SK-N-SH (cell line): ENCODE data around the gene CHDH. TPM values are rescaled to one million over a fixed set of nuclear protein-coding genes. Genes with fewer than 3 reads are reported as not detected.

Experiments used
- CTCF ChIA-PET: fragments of 300-600, 350-600 bp; formaldehyde crosslinking; extraction: SDS; loops from one replicate; lab custom pipeline; 2021; lab: Yijun Ruan, JAX
- POLR2A ChIA-PET: fragments of 350-600 bp; sonication (Branson Sonifier 250); formaldehyde crosslinking; extraction: SDS; loops from one replicate; lab custom pipeline; 2020; ENCODE audit warnings: antibody characterized with exemption, inconsistent platforms; lab: Yijun Ruan, JAX
- DNase-seq: peaks from one replicate; pipeline ENCODE4 v3.0.0; 2012
- H2AFZ ChIP-seq: fragments of 200-600 bp; sonication (generic); 2 replicates; pipeline ENCODE4 v1.8.1; 2016; ENCODE audit warnings: antibody characterized with exemption, mild to moderate bottlenecking, low read depth
- H3F3A ChIP-seq: fragments of 200-600 bp; sonication (generic); replicated peaks from 2 replicates; pipeline ENCODE3; 2016; ENCODE audit warnings: antibody characterized with exemption, mild to moderate bottlenecking; ENCODE audit not compliant: insufficient read depth
- H3K27ac ChIP-seq, 2 experiments: fragments of 200-500 bp in 1 of 2; fragments of 200-600 bp in 1 of 2; sonication (Bioruptor generic) in 1 of 2; sonication (generic), shearing (Covaris generic) in 1 of 2; 2 replicates each; pipeline versions ENCODE4 v1.5.1 to v1.6.1; 2014 to 2016; ENCODE audit warnings: low read depth in 2 of 2, inconsistent platforms in 1 of 2, low read length in 1 of 2, mild to moderate bottlenecking in 1 of 2, mixed read lengths in 1 of 2
- H3K27me3 ChIP-seq: fragments of 200-600 bp; sonication (generic), shearing (Covaris generic); 2 replicates; pipeline ENCODE4 v1.6.1; 2016; ENCODE audit warnings: mixed run types; ENCODE audit not compliant: insufficient read depth
- H3K36me3 ChIP-seq, 2 experiments: fragments of 200-500 bp in 1 of 2; fragments of 200-600 bp in 1 of 2; sonication (Bioruptor generic) in 1 of 2; sonication (generic) in 1 of 2; replicated peaks in 1 of 2; 2 replicates each; pipeline versions ENCODE3 to v1.5.1; 2014 to 2016; ENCODE audit warnings: low read length in 1 of 2, mild to moderate bottlenecking in 1 of 2; ENCODE audit not compliant: insufficient read depth in 2 of 2, control insufficient read depth in 1 of 2
- H3K4me1 ChIP-seq, 2 experiments: fragments of 200-500 bp in 1 of 2; fragments of 200-600 bp in 1 of 2; sonication (Bioruptor generic) in 1 of 2; sonication (generic), shearing (Covaris generic) in 1 of 2; 2 replicates each; pipeline versions ENCODE4 v1.5.1 to v1.6.1; 2014 to 2016; ENCODE audit warnings: low read depth in 1 of 2, low read length in 1 of 2, mixed run types in 1 of 2; ENCODE audit not compliant: insufficient read depth in 2 of 2, control insufficient read depth in 1 of 2
- H3K4me2 ChIP-seq: fragments of 200-600 bp; sonication (generic), shearing (Covaris generic); 2 replicates; pipeline ENCODE4 v1.6.1; 2017; ENCODE audit warnings: mixed run types
- H3K4me3 ChIP-seq, 2 experiments: fragments of 200-500 bp in 1 of 2; fragments of 200-600 bp in 1 of 2; sonication (Bioruptor generic) in 1 of 2; sonication (generic), shearing (Covaris generic) in 1 of 2; 2 replicates each; pipeline versions ENCODE4 v1.5.1 to v1.8.1; 2014 to 2016; ENCODE audit warnings: low read depth in 2 of 2, inconsistent platforms in 1 of 2, low read length in 1 of 2, mild to moderate bottlenecking in 1 of 2, mixed read lengths in 1 of 2, moderate library complexity in 1 of 2
- H3K79me2 ChIP-seq: fragments of 200-600 bp; sonication (generic); 2 replicates; pipeline ENCODE4 v1.8.1; 2017; ENCODE audit warnings: mild to moderate bottlenecking; ENCODE audit not compliant: insufficient read depth
- H3K9ac ChIP-seq: fragments of 200-600 bp; sonication (generic); 2 replicates; pipeline ENCODE4 v1.6.1; 2017; ENCODE audit warnings: mixed run types
- H3K9me2 ChIP-seq: fragments of 200-600 bp; sonication (generic); 2 replicates; pipeline ENCODE4 v1.6.1; 2017; ENCODE audit warnings: mixed run types
- H3K9me3 ChIP-seq: fragments of 200-600 bp; sonication (generic); 2 replicates; pipeline ENCODE4 v1.6.1; 2017; ENCODE audit warnings: mixed run types, mild to moderate bottlenecking, moderate library complexity
- H4K20me1 ChIP-seq: fragments of 200-600 bp; sonication (generic); 2 replicates; pipeline ENCODE4 v1.6.1; 2017; ENCODE audit warnings: mild to moderate bottlenecking, mixed run types; ENCODE audit not compliant: insufficient read depth
- GABPA ChIP-seq: IDR thresholded peaks from 2 replicates; pipeline ENCODE4 v1.4.0; 2012; ENCODE audit warnings: low read depth, mild to moderate bottlenecking
- JUND ChIP-seq: IDR thresholded peaks from 2 replicates; pipeline ENCODE4 v1.4.0; 2012
- MXI1 ChIP-seq: IDR thresholded peaks from 2 replicates; pipeline ENCODE4 v1.6.1; 2012; ENCODE audit warnings: mild to moderate bottlenecking, low read depth, low read length, improper control_type of control experiment
- NFIC ChIP-seq: IDR thresholded peaks from 2 replicates; pipeline ENCODE4 v1.4.0; 2012; ENCODE audit warnings: borderline replicate concordance
- RAD21 ChIP-seq: IDR thresholded peaks from 2 replicates; pipeline ENCODE4 v1.6.1; 2012; ENCODE audit warnings: mild to moderate bottlenecking, low read length
- SIN3A ChIP-seq: IDR thresholded peaks from 2 replicates; pipeline ENCODE4 v1.6.1; 2012; ENCODE audit warnings: low read depth, mild to moderate bottlenecking, low read length, moderate library complexity, borderline replicate concordance
- TAF1 ChIP-seq: IDR thresholded peaks from 2 replicates; pipeline ENCODE4 v1.6.1; 2012; ENCODE audit warnings: low read depth, mild to moderate bottlenecking, low read length, moderate library complexity, borderline replicate concordance
- TEAD4 ChIP-seq: IDR thresholded peaks from 2 replicates; pipeline ENCODE4 v1.4.0; 2012; ENCODE audit warnings: mild to moderate bottlenecking, borderline replicate concordance; ENCODE audit not compliant: insufficient read depth
- YY1 ChIP-seq: IDR thresholded peaks from 2 replicates; pipeline ENCODE4 v1.4.0; 2012; ENCODE audit warnings: low read depth, mild to moderate bottlenecking
- WGBS: methylation state at CpG from one replicate; pipeline ENCODE4 v1.1.6; 2017; ENCODE audit warnings: low lambda C conversion rate; 5-methylcytosine and 5-hydroxymethylcytosine counted together
- polyA plus RNA-seq, 3 experiments: library from polyadenylated mRNA; depleted of rRNA; stranded (reverse); fragments of >200 nt; gene quantifications; 2 replicates each; pipeline ENCODE4 v1.2.3, GENCODE V29; 2012
- TF ChIP-seq, protein P1 (sequence below): fragments of 200-600 bp; sonication (generic); IDR thresholded peaks from 2 replicates; pipeline ENCODE4 v1.6.1; 2017; ENCODE audit warnings: antibody characterized with exemption, mild to moderate bottlenecking, moderate library complexity
- TF ChIP-seq, protein P2 (sequence below): IDR thresholded peaks from 2 replicates; pipeline ENCODE4 v1.6.1; 2012; ENCODE audit warnings: mild to moderate bottlenecking, low read depth, low read length, moderate library complexity
- TF ChIP-seq, protein P3 (sequence below): fragments of 150-350 bp; IDR thresholded peaks from 2 replicates; pipeline ENCODE4 v1.6.1; 2016; ENCODE audit warnings: mild to moderate bottlenecking, low read depth, low read length

The CHDH gene
- polyA plus RNA-seq, 1 of the 3 experiments (the other 2 are of a cell fraction) = 0.33 TPM

DNA sequence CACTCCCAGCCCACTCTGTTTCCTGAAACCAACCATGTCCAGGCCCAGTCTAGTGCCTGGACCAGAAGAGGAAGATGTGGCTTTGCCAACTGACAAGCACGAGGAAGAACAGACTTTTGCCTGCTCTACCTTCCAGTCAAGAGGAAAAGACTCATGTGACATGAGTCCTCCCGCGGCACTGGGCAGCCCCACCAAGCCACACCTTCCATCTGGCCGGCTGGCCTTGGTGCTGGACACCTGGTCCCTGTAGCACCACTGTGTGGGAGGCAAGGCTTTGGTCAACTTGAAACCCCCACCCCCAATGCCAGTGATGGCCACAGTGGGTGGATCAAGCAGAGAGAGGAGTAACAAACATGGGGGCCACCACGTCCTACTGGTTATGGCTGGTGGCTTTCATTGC is 12.5 kb downstream of the CHDH start:
- Histone ChIP-seq H3K4me1 (peaks cover 0 to 7% of the 10 kb centered on the region in 2 experiments; a peak in 1 of 4 replicates), H3K9me3 (no peaks in the 10 kb centered on the region), H3K9ac (no peak overlapping the region), H2AFZ (no peak overlapping the region), H3K27me3 (no peaks in the 10 kb centered on the region), H3F3A (no peaks in the 10 kb centered on the region), H3K36me3 (no peaks in the 10 kb centered on the region), H3K4me3 (no peak overlapping the region), H3K79me2 (no peaks in the 10 kb centered on the region), H3K4me2 (no peak overlapping the region), H4K20me1 (no peaks in the 10 kb centered on the region), H3K27ac (no peak overlapping the region), H3K9me2 (no peaks in the 10 kb centered on the region)
- TF ChIP-seq, protein P1, sequence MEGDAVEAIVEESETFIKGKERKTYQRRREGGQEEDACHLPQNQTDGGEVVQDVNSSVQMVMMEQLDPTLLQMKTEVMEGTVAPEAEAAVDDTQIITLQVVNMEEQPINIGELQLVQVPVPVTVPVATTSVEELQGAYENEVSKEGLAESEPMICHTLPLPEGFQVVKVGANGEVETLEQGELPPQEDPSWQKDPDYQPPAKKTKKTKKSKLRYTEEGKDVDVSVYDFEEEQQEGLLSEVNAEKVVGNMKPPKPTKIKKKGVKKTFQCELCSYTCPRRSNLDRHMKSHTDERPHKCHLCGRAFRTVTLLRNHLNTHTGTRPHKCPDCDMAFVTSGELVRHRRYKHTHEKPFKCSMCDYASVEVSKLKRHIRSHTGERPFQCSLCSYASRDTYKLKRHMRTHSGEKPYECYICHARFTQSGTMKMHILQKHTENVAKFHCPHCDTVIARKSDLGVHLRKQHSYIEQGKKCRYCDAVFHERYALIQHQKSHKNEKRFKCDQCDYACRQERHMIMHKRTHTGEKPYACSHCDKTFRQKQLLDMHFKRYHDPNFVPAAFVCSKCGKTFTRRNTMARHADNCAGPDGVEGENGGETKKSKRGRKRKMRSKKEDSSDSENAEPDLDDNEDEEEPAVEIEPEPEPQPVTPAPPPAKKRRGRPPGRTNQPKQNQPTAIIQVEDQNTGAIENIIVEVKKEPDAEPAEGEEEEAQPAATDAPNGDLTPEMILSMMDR = no peak
- TF ChIP-seq MXI1 = no peak
- TF ChIP-seq, protein P2, sequence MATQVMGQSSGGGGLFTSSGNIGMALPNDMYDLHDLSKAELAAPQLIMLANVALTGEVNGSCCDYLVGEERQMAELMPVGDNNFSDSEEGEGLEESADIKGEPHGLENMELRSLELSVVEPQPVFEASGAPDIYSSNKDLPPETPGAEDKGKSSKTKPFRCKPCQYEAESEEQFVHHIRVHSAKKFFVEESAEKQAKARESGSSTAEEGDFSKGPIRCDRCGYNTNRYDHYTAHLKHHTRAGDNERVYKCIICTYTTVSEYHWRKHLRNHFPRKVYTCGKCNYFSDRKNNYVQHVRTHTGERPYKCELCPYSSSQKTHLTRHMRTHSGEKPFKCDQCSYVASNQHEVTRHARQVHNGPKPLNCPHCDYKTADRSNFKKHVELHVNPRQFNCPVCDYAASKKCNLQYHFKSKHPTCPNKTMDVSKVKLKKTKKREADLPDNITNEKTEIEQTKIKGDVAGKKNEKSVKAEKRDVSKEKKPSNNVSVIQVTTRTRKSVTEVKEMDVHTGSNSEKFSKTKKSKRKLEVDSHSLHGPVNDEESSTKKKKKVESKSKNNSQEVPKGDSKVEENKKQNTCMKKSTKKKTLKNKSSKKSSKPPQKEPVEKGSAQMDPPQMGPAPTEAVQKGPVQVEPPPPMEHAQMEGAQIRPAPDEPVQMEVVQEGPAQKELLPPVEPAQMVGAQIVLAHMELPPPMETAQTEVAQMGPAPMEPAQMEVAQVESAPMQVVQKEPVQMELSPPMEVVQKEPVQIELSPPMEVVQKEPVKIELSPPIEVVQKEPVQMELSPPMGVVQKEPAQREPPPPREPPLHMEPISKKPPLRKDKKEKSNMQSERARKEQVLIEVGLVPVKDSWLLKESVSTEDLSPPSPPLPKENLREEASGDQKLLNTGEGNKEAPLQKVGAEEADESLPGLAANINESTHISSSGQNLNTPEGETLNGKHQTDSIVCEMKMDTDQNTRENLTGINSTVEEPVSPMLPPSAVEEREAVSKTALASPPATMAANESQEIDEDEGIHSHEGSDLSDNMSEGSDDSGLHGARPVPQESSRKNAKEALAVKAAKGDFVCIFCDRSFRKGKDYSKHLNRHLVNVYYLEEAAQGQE = no peak
- ChIA-PET POLR2A (no interaction called here), CTCF (no interaction called here)
- DNase-seq = no peak
- 42% methylated on average over 2 of the region's 5 CpGs for WGBS

DNA sequence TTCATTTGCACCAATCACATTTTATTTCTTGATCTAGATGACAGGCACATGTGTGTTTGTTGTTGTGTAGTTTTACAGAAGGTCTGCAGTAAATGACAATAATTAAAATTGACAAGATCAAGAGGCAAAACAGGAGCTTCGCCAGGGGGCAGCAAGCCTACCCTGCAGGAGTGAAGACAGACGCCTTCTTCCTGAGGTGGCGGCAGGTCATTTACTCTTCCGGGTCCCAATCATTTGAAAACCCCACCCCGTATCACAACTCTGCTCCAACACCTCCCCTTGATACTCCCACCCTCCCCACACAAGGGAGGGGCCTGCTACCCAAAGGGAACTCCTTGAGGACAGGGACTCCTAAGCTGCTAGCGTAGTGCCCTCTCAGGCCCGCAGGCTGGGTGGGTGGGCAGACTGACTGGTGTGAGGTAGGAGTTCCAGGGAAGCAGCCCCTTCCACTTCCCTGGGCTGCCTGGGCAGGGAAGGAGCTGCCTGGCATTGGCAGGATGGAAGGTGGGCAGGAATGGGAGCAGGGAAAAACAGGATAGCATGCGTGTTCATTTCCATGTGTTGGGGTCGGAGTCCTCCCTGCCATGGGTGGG is 13.1 kb downstream of the CHDH start:
- CTCF ChIA-PET = no interaction called here
- H3K36me3 ChIP-seq = no peaks in the 10 kb centered on the region
- no peaks in the 10 kb centered on the region for H3K79me2 ChIP-seq
- no peak overlapping the region for H3K9ac ChIP-seq
- no peak overlapping the region for H3K4me2 ChIP-seq
- no peaks in the 10 kb centered on the region for H4K20me1 ChIP-seq
- no peak overlapping the region for H3K27ac ChIP-seq
- H3K27me3 ChIP-seq = no peaks in the 10 kb centered on the region
- H3K4me1 ChIP-seq = peaks cover 0 to 7% of the 10 kb centered on the region in 2 experiments; a peak in 1 of 4 replicates
- no peaks in the 10 kb centered on the region for H3K9me2 ChIP-seq
- H2AFZ ChIP-seq = no peak overlapping the region
- no peak overlapping the region for H3K4me3 ChIP-seq
- WGBS = 81% methylated on average over 9 of the region's 9 CpGs
- no peak for TF ChIP-seq TEAD4
- TF ChIP-seq, protein P3, sequence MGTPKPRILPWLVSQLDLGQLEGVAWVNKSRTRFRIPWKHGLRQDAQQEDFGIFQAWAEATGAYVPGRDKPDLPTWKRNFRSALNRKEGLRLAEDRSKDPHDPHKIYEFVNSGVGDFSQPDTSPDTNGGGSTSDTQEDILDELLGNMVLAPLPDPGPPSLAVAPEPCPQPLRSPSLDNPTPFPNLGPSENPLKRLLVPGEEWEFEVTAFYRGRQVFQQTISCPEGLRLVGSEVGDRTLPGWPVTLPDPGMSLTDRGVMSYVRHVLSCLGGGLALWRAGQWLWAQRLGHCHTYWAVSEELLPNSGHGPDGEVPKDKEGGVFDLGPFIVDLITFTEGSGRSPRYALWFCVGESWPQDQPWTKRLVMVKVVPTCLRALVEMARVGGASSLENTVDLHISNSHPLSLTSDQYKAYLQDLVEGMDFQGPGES = no peak
- TF ChIP-seq JUND = no peak
- no peak for TF ChIP-seq YY1
- TF ChIP-seq GABPA = no peak
- no peak for TF ChIP-seq TAF1
- TF ChIP-seq, protein P1 = no peak
- TF ChIP-seq NFIC = no peak
- TF ChIP-seq SIN3A = no peak
- no peak for TF ChIP-seq RAD21
- H3K9me3 ChIP-seq = no peaks in the 10 kb centered on the region
- POLR2A ChIA-PET = interaction anchor here (0.7 kb wide), 1 partner anchor 10 kb away, joined by 3 read pairs; no protein-coding TSS in a partner anchor
- H3F3A ChIP-seq = no peaks in the 10 kb centered on the region
- DNase-seq = no peak
